PFSK-1 (cell line): ENCODE data around the gene GCNT3.

Source experiments
- FOXP2 ChIP-seq: optimal IDR thresholded peaks from 2 replicates; pipeline ENCODE3; 2011; ENCODE audit warnings: borderline replicate concordance, control low read depth, inconsistent platforms; ENCODE audit not compliant: insufficient read depth; ENCODE audit errors: extremely low read length, extremely low read depth
- POLR2AphosphoS5 ChIP-seq: IDR thresholded peaks from 2 replicates; pipeline ENCODE4 v1.6.1; 2012; ENCODE audit warnings: low read depth, mild to moderate bottlenecking, control low read depth, low read length, moderate library complexity
- SIN3A ChIP-seq: IDR thresholded peaks from 2 replicates; pipeline ENCODE4 v1.6.1; 2012; ENCODE audit warnings: mild to moderate bottlenecking, low read length, moderate library complexity, borderline replicate concordance; ENCODE audit not compliant: insufficient read depth
- TAF1 ChIP-seq: IDR thresholded peaks from 2 replicates; pipeline ENCODE4 v1.6.1; 2012; ENCODE audit warnings: low read length, control low read depth, borderline replicate concordance; ENCODE audit not compliant: insufficient read depth
- TF ChIP-seq, protein P1 (sequence below), 2 experiments: IDR thresholded peaks; 2 replicates each; pipeline versions ENCODE4 v1.6.1 to v1.8.0; 2011 to 2012; ENCODE audit warnings: low read depth in 2 of 2, low read length in 2 of 2, control low read depth in 1 of 2, inconsistent platforms in 1 of 2, mild to moderate bottlenecking in 1 of 2, moderate library complexity in 1 of 2; ENCODE audit not compliant: insufficient read depth in 1 of 2

GCNT3 gene

DNA sequence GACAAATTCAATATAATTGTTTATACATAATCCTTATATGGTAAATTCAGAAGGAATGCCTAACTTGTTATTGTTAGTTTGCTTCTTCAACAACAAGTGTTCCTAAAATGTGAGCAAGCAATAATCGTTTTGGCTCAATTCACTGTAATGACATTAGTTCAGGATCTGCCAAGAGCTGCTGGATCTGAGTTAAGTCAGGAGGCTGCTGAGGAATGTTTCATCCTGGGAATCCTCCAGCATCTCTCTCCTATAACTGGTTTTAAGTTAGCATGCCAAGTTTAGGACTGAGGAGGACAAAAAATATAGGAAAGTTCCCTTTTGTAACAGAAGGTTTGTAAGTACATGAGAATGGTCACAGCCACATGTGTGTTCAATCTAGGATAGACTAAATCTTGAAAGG is 50.7 kb downstream of the GCNT3 start:
- TF ChIP-seq TAF1 (no peak), FOXP2 (no peak), POLR2AphosphoS5 (no peak), SIN3A (no peak)
- TF ChIP-seq, protein P1, sequence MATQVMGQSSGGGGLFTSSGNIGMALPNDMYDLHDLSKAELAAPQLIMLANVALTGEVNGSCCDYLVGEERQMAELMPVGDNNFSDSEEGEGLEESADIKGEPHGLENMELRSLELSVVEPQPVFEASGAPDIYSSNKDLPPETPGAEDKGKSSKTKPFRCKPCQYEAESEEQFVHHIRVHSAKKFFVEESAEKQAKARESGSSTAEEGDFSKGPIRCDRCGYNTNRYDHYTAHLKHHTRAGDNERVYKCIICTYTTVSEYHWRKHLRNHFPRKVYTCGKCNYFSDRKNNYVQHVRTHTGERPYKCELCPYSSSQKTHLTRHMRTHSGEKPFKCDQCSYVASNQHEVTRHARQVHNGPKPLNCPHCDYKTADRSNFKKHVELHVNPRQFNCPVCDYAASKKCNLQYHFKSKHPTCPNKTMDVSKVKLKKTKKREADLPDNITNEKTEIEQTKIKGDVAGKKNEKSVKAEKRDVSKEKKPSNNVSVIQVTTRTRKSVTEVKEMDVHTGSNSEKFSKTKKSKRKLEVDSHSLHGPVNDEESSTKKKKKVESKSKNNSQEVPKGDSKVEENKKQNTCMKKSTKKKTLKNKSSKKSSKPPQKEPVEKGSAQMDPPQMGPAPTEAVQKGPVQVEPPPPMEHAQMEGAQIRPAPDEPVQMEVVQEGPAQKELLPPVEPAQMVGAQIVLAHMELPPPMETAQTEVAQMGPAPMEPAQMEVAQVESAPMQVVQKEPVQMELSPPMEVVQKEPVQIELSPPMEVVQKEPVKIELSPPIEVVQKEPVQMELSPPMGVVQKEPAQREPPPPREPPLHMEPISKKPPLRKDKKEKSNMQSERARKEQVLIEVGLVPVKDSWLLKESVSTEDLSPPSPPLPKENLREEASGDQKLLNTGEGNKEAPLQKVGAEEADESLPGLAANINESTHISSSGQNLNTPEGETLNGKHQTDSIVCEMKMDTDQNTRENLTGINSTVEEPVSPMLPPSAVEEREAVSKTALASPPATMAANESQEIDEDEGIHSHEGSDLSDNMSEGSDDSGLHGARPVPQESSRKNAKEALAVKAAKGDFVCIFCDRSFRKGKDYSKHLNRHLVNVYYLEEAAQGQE (IDR thresholded peaks at IDR 0.05; ENCODE audit: insufficient read depth in 1 of 2, low read depth in 2 of 2, low read length in 2 of 2), result no peak

GRCh38 chr15:59668556-59668955 is 57.0 kb downstream of the GCNT3 start:
- TF ChIP-seq POLR2AphosphoS5, result no peak
- TF ChIP-seq TAF1, result no peak
- TF ChIP-seq, protein P1 (IDR thresholded peaks at IDR 0.05; ENCODE audit: insufficient read depth in 1 of 2, low read depth in 2 of 2, low read length in 2 of 2), result no peak
- no peak for TF ChIP-seq FOXP2
- TF ChIP-seq SIN3A, result no peak
